ENCODE results near the gene KLF13.

KLF13 gene

DNA sequence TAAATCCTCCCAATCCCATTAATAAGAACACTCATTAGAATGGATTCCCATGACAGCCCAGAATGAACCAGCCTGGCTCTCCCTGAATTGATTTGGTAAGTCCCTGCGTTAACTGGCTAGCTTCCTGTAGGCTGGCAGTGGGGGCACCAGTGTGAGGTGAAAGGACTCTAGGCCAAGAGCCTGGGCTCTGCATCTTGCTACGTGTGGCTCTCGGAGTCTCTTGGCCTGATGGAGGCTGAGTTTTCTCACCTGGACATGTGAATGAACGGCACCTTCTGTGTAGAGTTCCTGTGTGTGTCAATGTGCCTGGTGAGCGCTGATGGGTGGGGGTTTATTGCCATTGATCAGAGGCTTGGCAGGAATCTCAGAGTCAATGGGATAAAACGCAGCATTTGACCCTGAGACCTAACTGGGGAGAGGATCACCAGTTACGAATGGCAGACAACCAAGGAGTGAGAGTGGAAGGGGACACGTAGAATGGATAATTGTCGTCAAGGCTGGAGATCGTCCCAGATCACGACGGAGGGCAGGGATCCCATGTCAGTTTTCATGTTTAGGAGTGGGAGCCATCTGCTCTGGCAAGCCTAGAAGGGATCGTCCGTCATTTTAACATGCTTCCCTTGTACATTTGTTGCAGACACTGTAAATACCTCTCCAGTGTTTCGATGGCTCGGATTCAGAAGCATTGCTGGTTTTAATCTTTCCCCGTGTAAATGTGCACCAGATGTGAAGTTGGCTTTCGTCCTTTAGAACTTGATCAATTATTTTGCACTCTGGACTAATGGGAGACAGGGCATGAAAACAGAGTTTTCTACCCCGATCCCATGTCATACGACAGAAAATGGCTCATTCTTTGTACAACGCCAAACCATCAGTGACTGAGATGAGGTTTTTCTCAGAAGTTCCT lies 9.0 kb upstream of the KLF13 start:
- no peak for DNase-seq

DNA sequence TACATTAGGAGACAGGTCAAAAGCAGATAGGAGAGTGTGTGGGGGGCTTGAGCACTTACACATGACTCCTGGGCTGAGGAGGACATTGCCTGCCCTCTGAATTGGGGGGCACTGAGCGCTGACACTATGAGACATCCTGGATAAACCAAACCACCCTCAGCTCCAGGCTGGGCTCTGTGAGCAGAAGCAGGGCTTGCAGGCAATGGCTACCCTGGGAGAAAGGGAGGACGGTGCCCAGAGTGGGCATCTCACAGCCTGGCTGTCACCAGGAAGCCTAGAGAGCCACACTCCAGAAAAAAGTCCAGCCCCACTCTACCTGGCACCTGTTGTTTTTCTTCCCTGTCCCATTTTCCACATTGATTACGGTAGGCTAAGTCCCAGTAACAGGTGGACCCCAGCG lies 8.2 kb upstream of the KLF13 start:
- no peak for DNase-seq

GRCh38 chr15:31320022-31320421 lies 6.6 kb upstream of the KLF13 start:
- DNase-seq, result no peak

- no peak for DNase-seq
Measured at GRCh38 chr15:31321418-31321817, 5.2 kb upstream of the KLF13 start.

GRCh38 chr15:31322504-31322903 lies 4.1 kb upstream of the KLF13 start:
- DNase-seq, result no peak

DNA sequence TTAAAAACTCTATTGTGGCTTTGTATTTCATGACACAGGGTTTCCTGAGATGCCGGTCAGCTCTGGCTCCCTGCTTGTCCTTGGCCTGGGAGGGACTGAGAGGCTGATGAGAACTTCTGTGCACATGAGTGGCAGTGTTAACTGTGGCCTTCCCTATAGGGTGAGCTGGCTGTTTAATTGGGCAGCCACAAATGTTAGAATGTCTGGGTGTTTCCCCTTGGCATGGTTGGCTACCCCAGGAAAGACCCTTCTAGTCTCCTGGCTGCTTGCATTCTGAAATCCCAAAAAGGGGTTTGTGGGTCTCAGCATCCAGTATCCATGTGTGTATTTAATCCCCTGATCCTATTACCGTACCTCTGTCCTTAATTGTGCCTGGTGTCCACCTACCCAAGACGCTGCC lies 3.0 kb upstream of the KLF13 start:
- no peak for DNase-seq

DNA sequence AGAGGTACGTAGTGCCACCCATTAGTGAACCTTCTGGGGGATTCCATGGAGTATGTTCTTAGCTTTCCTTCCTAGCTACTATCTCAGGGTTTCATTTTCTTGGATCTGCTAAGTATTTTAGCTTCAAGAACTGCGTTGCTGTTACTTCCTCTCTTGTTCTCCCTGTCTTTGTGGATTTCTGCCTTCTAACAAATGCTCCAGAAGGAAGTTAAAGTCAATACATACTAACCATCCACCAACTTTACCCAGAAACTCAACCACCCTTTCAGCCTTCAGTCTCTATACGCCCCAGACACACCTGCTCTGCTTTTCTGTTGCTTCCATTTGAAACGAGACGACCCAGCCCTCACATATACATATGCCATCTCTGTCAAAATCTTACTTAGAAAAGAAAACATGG lies 2.4 kb upstream of the KLF13 start:
- DNase-seq, result no peak

DNA sequence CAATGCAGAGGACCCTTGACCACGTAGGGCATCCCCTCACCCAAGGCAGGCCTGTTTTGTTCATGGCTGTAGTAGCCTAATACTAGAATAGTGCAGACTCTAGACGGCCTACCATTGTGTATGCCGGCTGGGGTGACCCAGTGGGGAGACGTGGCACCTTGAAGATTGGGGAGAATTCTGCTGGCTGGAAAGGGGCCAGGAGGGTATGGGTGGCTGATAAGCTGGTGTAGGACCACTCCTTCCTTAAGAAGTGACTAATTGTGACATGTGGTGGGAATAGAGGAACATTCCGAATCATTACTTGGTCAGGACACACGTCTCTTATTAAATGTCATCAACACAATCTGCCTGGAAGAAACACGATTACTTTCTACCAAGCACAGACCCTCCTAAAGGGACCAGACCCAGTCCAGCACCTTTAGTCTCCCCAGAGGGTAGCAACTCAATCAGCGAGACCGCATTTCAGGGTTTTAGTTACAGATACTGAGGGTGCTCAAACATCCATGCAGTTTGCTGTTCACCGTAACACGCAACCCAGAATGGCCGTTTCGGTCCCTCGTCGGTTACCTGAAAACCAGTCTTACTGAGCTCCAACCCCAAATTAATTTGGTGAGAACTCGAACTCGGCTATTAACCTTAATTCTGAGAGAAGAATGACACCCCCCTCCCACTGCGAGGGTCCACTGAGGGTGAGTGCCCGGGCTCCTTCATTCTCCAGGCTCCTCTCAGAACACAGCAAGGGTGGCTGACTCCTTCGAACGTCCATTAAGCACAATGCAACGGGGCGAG lies 1.6 kb upstream of the KLF13 start:
- no peak for DNase-seq

GRCh38 chr15:31325595-31326155 lies 960 bp upstream of the KLF13 start:
- DNase-seq, result no peak

GRCh38 chr15:31326875-31327668 lies 437 bp downstream of the KLF13 start:
- DNase-seq, result no peak

DNA sequence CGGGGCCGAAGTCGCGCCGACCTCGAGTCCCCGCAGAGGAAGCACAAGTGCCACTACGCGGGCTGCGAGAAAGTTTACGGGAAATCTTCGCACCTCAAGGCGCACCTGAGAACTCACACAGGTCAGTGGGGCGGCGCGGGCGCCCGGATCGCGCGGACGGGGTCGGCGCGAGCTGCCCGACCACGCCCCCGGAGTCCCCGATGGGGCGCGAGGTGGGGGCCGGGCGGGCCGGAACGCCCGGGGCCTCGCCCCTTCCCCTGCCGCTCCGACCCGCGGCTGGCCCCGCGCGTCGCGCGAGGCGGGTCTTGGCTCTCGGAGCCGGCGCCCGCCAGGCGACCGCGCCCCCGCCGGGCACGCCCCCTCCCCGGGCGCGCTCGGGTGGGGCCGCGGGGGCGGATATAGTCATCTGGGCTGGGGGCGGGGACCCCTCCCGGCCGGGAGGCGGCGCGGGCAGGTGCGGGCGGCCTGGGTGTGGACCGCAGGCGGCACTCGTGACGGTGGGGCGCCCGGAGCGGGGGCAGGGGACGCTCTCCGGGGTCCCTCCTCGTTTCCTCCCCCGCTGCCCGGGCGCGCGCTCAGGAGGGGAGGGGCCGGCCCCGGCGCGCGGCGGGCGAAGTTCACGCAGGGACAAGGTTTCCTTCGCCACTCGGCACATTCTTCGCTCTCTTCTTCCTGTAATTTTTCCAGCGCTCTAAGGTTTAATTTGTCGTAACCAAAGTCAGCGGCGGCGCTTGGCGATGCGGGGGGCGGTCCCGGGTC lies 1.2 kb downstream of the KLF13 start:
- no peak for DNase-seq

DNA sequence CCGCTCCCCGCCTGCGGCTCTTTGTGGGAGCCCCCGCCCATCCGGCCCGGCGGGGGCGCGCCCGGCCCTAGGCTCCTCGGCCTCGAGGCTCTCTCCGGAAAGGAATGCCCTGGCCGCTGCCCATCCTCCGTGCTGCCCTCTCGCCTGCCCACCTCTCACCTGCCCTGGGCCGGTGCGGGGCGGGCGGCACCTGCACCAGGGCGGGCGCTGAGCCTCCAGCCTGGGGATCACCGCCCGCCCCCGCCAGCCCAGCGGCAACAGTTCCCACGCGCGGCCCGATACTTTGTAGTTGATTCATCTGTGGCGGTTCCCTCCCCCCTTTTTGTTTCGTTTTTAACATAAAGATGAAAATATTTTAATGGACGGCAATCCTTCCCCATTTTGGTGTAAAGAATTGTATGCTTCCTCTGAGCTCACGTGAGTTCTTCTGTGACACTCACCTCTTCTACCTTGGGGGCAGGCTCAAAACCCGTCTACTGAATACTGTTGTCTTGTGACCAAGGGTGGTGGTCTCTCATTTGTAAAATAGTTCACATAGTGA lies 1.9 kb downstream of the KLF13 start:
- no peak for DNase-seq

DNA sequence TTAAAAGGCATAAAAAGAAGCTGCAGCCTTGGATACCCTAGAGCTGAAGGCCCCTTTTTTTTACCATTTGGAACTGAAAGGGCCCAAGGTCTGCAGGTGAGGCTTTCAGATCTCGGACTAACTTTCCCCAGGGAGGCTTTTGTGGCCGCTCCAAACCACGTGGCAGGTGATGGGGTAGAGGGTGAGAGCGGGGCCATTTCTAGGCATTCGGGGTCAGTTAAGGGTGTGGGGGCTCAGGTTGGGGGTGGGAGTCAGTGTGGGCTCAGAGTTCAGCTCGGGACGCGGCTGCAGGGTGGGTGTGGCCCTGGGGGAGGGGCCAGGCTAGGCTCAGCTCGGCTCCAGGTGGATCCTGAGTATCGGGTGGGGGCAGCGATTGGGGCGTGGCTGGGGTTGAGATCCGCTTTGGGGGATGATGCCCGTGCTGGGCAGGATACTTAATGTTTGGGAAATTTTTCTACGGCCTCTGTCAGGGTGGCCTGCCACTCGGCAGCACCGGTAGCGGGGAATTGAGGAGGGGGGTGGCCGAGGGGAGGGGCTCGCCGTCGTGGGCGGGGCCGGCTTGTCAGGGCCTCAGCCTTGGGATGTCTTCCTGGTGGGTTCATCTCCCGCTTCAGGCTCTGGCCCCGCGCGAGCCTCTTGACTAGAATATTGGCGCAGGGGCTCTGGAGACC lies 2.5 kb downstream of the KLF13 start:
- DNase-seq, result no peak

GRCh38 chr15:31329640-31330010 lies 3.0 kb downstream of the KLF13 start:
- DNase-seq, result no peak

DNA sequence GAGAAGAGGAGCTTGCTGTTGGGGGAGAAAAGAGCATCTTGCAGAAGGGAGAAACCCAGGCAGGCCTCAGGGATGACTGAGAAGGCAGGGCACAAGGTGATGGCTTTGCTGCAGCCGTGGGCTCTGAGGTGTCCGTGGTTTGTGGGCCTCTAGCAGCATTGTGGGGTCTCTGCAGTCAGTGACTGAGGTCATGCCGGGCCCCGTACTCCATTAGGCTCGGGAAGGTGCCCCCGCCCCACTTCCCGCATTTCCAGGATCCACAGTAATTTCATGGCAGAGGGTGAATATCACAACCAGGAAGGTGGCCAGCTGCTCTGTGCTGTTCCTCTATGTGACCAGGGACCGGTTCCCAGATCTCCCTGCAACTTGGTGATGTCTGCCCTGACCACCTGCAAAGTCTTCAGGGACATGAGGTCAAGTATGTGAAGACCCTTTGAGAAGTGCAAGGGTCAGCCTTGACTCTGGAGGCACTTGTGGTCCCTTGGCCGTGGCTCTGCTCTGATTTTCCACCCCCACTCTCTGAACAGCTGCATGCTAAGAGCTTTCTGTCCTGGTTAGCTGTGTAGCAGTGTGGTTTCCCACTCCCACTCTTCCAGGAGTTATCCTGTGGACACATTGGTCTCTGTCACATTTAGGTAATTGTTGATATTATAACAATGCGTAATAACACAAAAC lies 3.6 kb downstream of the KLF13 start:
- no peak for DNase-seq

DNA sequence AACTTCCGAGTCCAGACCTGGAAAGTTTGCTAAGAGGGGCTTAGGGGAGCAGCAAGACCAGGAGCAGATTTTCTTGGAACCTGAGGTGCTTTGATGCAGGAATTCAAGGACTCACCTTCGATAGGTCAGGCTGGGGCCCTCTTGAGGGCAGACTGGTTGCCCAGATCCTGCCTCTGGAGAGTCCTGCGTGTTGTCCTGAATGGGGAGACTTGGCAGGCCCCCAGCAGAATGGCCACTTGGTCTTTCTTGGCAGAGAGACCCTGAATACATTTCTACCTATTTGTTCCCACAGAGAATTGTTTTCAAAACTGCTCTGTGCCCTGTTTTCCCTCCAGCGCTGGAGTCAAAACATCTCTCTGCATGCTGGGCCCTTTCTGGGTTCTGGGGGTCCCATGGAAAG lies 4.2 kb downstream of the KLF13 start:
- no peak for DNase-seq

- no peak for DNase-seq
Measured at GRCh38 chr15:31331389-31331788, 4.8 kb downstream of the KLF13 start.

DNA sequence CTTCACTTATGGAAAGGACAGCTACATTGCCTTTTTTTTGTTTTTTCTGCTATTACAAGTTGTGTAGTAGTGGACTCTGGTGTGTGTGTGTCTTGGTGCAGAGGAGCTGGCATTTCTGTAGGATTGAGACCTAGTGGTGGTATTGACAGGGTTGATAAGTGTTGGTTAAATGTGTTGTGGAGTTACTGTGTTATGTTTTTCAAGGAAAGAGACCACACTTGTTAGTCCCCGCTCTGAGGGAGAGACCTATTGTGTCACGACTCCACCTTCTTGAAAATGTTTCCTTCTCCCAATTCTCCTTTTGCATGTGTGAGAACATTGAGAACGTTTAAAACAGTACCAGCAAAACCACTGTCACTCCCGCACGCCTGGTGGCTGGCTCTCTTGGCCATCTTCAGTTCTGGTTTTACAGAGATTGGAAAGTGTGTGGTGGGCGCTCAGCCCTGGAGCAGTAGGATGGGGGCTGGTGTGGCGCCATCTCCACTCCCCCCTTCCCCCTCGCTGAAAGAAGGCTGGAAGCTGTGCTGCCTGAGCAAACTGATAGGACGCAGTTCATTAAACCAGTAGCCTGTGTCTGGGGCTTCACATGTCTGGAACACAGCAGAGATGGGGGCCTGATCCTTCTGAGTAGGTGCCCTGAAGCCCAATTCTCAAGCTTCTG lies 5.5 kb downstream of the KLF13 start:
- DNase-seq, result no peak

- no peak for DNase-seq
Measured at GRCh38 chr15:31332681-31333071, 6.0 kb downstream of the KLF13 start.

GRCh38 chr15:31333119-31333518 lies 6.5 kb downstream of the KLF13 start:
- DNase-seq, result no peak

All from NCI-H1417 treated with DMSO at 0.1 percent for 48 hours (cell line).